H1 (cell line): ENCODE results near the gene SPN. TPM values are rescaled to one million over a fixed set of nuclear protein-coding genes. Genes with fewer than 3 reads are reported as not detected.

Experiments used
- CBX8 ChIP-seq: fragments of 300-800, 300-1000 bp; sonication (generic); IDR thresholded peaks from 2 replicates; pipeline ENCODE4 v1.7.1; 2016; ENCODE audit warnings: low read depth, low read length, borderline replicate concordance
- polyA plus RNA-seq, 7 experiments: library from polyadenylated mRNA; depleted of rRNA in 3 of 7; stranded (reverse) in 5 of 7; unstranded in 2 of 7; fragments of >200 nt in 5 of 7; fragments of 200-250 nt in 2 of 7; gene quantifications; 1 replicate in 5 of 7; 2 replicates in 1 of 7; 4 replicates in 1 of 7; pipeline versions ENCODE4 v1.2.1 to v1.2.3, GENCODE V29; 2011 to 2013; ENCODE audit warnings: missing spikeins in 2 of 7, mixed read lengths in 2 of 7
- total RNA-seq: library from RNA; stranded (reverse); fragmentation: NEBNext Ultra II Directional; extraction: Animal tissue kit (Norgen Biotek cat#: 25700); gene quantifications from 2 replicates; pipeline ENCODE4 v1.2.1, GENCODE V29; 2021

SPN gene
- total and polyA plus RNA-seq, 2 of the 8 experiments (the other 6 are each of a cell fraction or from before 2014, with no cell fraction given) = 1.5 to 1.8 TPM

- TF ChIP-seq CBX8 = no peak
Observed at GRCh38 chr16:29643596-29643995, 19.5 kb upstream of the SPN start (continued).
